Effector CD8-positive, alpha-beta T cell (primary cell): Measurements from ENCODE around the gene LIF.
"Not testable (repeated sequence)": the region's sequence is repeated elsewhere in the genome, so short reads cannot be mapped to it uniquely, and the experiment has no call there.

Experiments used
- DNase-seq: peaks from one replicate; lab custom pipeline; 2025; lab: John Stamatoyannopoulos, UW

Gene LIF

DNA sequence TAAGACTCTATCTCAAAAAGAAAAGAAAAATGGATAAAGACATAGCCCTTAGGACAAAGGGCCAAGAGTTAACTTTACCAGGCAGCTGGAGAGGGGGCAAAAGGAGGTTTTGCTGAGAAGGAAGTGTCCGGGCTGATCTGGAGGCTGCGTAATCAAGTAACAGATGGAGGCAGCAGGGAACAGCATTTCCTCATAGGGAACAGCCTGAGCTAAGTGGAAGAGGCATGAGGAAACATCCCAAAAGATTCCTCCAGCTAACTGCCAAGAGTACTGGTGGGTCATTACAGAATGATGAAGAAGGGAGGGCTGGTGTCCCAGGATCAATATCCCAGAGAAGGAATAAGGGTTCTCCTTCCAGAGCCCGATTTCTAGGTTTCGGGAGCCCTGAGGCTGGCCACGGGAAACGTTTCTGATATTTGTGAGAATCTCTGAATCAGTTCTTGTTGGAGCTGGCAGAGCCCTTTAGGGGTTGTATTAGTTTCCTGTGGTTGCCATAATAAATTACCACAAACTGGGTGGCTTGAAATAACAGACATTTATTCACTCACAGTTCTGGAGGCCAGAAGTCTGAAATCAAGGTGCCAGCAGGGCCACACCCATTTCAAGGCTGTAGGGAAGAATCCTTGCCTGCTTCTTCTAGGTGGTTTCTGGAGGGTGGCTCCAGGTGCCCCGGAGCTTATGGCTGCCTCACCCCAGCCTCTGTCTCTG lies 21.2 kb downstream of the LIF start:
- DNase-seq, result no peak

DNA sequence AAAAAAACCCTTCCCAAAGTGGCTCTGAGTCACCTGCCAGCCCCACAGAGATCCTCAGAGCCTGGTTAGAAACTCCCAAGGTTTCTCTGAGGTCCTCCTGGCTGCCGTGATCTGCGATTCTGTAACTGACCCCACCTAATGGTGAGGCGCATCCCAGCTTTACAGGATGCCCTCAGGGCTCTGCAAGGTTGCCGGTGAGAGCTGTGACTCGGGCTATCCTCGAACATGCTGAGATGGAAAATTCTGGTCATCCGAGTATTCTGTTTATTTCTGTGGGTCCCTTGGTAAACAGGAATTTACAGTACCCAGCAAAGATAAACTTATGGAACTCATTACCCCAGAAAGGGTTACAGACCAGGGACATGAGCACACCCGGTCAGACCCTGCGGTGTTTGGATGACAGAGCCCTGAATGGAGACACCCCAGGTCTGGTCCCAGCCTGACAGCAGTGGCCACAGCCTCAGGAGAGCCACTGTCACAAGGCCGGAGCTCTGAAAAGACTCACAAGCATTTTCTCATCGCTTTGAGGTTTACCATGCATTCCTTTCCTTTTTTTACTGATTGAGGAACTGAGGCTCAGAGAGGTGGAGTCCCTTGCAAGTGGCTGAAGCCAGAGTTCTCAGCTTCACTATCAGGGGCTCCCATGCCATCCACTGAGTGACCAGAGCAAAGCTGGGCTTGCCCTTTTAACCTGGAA lies 22.2 kb downstream of the LIF start:
- DNase-seq, result no peak

DNA sequence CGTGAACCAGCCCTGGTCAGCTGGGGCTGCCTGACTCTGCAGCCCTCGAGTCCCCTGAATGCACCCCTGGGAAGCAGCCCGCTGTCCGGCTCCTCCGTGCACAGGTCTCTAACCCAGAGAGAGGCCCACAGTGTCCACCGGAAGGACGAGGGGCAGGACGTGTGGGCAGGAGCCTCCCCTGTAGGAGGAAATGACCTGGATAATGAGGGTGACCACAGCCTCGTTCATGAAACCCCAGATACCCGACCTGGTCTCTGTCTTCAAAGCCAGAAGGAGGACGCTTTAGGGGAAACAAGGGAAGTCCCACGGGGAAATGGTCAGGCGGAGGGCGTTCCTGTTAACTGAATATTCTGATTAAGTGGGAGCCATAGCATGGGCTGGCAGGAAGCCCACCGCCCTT lies 23.3 kb downstream of the LIF start:
- no peak for DNase-seq

DNA sequence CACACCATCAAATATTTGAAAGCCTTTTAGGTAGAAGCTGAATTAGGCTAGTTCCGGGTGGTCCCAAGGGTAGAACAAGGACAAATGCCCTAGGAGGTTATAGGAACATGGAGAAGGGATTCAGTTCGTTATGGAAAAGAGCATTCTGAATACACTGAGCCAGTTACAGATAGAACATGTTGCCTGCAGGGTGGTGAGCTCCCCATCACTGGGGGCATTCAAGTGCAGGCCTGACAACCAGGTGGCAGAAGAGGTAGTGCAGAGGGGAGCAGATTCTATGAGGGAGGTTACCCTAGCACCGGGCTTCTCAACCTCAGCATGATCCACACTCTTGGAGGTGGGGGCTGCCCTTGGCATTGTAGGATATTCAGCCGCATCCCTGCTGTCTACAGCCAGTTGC lies 24.2 kb downstream of the LIF start:
- no peak for DNase-seq

DNA sequence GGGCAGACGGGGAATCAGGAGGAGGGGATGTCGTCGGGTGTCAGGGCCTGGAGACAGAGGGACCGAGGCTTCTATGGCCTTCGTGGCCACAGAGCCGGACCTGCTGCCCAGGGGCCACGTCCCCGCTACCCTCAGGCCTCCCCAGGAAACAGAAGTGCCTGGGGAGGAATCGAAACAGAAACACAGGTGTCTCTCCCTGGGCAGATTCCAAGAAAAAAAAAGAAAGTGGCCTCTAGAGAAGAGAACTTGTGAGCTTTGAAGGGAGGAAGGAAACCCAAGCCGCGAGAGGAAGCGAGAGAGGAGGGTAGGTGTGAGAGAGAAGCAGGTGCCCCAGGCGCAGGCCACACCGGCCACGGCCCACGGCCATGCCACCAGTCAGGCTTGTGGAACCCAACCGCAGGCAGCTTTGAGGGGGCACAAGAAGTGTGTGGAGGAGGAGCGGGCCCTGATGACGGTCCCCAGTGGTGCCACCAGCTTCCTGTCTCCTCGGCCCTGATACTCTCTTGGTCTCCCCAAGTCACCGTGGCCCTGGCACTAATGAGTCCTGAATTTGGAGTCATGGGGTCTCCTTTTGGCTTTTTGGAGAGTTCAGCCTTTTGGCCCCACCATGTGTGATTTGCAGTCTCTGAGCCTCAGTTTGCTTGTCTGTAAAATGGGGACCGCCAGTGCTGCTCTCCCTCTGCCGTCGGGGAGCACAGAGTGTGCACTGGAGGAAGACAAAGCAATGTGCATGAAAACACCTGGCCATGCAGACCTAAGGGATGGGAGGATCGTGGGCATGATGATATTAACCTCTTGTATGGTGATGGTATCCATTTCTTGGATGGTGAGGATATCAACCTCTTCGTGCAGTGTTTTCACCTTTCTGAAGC lies 25.2 kb downstream of the LIF start:
- DNase-seq, result peak; percentile 22

DNA sequence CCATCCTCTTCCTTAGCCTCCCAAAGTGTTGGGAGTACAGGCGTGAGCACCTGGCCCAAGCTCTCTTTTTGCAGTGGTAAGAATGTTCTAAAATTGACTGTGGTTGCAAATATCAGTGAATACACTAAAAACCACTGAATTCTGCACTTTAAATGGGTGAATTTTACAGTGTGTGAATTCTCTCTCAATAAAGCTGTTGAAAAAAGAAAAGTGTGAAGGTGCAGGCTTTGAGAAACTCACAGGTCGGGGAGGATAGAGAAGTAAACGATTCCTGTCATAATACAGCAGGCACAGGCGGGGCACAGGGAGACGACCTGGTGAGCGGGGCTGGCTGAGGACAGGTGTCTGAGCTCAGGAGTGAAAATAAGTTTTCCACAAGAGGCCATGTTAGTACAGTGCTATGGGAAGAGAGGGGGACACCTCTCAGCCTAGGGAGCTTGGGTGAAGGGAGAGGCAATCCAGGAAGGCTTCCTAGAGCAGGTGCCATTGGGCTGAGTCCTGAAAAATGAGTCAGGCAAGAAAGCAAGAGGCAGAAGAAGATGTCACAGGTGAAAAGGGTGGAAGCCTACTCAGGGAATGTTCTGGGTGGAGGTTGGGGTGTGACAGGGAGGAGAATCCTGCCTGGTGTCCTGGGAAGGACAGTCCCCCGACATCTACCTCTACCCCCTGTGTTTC lies 26.1 kb downstream of the LIF start:
- no peak for DNase-seq

DNA sequence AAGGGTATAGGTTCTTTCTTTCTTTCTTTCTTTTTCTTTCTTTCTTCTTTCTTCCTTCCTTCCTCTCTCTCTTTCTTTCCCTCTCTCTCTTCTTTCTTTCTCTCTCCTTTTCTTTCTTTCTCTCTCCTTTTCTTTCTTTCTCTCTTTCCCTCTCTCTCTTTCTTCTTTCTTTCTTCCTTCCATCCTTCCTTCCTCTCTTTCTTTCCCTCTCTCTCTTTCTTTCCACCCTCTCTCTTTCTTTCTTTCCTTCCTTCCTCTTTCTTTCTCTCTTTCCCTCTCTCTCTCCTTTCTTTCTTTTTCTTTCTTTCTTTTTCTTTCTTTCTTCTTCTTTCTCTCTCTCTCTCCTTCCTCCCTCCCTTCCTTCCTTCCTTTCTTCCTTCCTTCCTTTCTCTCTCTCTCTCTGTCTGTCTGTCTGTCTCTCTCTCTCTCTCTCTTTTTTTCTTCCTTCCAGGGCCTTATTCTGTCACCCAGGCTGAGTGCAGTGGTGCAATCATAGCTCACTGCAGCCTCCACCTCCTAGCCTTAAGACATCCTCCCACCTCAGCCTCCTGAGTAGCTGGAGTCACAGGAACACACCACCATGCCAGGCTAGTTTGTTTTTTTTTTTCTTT lies 26.8 kb downstream of the LIF start:
- DNase-seq, result no peak

DNA sequence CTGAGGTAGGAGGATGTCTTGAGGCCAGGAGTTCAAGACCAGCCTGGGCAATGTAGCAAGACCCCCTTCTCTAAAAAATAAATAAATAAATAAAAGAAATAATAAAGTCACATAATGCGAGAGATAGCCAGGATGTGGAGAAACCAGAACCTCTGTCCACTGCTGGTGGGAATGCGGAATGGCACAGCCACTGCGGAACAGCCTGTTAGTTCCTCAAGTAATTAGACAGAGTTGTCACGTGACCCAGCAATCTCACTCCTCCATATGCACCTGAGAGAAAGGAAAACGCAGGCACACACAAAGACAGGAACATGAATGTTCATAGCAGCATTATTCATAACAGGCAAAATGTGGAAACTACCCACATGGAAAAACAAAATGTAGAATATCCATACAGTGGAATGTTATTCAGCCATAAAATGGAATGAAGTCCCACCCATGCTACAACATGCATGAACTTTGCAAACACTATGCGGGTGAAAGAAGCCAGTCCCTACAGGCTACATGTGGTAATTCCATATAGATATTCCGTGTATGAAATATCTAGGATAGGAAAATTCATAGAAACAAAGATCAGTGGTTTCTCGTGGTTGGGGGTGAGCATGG lies 27.4 kb downstream of the LIF start:
- no peak for DNase-seq

DNA sequence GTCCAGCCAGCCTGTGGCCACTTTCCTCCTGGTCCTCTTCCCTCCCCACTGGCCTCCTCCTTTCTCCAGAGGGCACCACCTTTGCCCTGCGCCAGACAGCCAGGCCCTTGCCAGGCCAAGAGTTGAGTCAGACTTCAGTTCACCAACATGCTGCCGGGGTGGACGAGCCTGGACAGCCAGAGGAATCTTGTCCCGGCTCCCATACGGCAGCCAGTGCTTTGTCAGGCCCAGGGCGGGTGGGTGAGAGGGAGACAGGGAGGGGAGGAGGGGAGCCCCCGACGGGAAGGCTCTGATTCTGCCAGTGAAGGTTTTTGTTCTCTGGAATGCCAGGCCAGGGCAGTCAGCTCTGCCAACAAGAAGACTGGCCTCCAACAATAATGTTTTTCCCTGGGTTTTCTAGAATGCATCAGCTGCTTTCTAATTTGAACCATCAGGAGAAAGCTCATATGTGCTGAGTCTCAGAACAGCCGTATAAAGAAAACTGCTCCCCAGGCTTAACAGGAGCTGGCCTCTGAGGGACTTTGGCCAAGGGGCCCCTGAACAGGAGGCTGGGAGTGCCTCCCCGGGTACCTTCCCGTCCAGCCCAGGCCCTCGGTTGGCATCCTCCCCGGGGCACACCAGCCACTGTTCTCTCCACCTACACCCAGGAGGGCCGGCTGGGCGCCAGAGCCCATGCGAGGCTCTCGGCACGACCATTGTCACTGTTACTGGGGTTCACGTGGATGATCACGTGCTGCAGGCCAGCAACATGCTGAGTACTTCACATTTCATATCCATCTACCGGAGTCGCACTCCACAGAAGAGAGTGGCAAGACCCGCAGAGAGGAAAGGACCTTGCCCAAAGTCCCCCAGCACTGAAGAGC lies 28.6 kb downstream of the LIF start:
- no peak for DNase-seq

DNA sequence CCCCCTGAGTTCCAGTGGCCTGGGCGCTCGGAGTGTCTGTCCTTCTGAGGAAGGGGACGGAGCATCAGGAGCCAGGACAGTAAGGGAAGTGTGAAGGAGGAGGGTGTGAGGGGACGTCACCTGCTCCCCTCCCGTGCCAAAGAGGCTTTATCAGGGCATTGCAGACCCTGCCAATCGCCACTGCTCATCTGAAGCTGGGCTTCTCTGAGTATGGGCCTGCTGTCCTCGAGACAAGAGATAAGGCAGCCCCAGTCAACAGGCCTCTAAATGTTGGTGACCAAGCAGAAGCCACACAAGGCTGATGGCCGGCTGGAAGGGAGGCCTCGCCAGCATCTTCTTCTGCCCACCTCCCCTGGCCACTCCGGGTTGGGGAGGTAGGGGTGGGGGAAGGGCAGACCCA lies 29.8 kb downstream of the LIF start:
- DNase-seq, result no peak

DNA sequence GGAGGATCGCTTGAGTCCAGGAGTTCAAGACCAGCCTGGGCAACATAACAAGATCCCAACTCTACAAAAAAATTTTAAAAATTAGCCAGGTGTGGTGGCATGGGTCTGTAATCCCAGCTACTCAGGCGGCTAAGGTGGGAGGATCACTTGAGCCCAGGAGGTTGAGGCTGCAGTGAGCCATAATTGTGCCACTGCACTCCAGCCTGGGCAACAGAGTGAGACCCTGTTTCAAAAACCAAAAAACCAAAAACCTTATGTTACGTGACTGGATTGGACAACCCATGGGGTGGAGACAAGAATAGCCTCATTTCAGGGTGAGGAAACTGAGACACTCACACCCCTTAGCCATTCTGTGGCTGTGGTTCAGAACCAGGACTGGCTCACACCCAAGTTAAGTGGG lies 30.3 kb downstream of the LIF start:
- DNase-seq, result not testable (repeated sequence)

DNA sequence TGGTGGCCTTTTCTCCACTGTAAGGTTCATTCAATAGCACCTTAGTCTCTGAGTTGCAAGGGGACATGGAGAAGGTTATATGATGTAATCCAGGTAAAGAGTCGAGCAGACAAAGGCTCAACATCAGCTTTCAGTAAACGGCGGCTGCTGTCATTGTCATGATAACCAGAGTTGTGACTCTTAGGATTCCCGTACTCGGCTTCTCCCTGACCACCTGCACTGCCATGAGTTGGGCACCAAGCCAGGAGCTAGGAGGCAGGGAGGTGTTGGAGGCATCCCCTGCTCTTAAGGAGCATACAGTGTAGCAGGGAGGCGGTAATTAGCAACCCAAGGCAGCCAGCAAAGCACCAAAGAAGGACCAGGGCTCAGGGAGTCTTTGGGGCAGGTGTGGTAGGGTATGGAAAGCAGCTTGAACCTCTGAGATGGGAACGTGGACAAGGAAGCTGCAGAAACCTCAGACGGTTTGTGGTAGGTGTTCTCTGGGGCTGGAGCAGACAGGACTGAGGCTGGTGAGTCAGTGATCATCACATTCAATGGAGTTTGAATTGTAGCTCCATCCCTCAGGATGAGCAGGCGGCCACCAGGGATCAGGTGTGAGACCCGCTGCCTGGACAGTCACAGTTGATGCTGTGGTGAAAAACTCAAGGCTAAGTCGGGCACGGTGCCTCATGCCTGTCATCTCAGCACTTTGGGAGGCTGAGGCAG lies 31.7 kb downstream of the LIF start:
- no peak for DNase-seq

DNA sequence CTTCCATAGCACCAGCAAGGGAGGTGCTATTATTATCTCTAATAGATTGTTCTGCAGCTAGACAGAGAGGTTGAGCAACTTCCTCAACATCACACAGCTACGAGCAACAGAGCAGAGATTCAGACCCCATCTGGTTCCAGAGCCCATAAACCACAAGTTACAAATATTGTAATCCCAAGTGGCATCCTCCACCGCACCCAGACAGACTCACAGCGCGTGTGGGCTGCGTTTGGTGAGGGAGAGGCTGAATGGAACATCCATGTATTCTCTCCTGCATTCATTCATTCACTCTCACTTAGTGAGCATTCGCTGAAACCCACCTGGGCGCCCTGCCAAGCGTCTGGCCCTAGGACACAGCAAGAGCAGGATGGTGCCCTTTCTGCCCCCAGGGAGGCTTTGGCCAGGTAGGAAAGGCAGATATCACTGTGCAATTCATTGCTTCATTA lies 33.5 kb downstream of the LIF start:
- no peak for DNase-seq

DNA sequence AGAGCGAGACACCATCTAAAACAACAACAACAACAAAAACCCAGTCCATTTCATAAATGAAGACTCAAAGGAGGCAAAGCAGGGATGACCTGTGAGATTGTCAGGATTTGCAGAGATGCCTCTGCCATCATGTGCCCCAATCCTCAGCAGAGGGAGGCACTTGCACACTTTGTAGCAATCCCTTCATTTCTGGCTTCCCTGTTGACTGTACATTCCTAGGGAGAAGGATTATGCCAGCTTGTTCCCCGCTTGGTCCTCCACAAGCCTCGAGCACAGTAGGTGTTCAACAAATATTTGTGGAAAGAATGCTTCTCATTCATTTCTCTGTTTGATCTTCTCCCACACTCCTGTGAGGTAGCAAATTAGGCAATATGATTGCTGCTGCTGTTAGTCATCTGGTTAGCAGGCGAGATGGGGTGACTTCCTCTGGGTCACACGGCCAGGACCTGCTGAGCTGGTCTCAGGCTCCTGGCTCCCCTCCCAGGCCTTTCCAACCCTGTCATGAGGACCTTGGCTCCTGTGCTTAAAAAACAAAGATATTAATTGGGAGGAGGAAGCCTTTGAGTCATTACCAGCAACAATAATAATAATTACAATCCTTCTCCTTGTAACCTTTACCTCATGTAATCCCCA lies 34.1 kb downstream of the LIF start:
- DNase-seq, result no peak

DNA sequence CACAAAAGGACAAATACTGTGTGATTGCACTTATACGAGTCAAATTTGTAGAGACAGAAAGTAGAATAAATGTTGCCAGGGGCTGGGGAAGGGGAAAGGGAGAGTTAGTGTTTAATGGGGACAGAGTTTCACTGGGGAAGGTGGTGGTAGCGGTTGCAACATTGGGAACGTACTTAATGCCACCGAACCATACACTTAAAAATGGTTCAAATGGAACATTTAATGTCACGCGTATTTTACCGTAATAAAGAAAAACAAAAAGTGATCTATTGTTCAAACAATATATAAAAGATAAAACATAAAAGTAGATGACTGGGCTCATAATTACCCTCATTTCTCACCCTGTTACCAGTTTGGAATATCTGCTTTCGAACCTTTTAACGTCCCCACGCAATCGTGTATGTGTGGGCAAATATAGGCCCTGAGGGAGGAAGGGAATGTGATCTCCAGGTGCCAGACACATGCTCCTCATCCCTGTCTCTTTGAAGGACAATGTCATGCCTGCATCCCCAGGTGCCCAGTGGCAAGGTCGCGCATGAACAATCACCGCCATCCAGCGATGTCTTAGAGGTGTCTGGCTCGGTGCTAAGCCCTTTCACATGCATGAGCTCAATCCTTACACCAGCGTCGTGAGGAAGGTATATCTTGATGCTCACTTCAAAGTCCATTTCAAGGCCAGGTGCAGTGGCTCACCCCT lies 35.3 kb downstream of the LIF start:
- DNase-seq, result no peak

DNA sequence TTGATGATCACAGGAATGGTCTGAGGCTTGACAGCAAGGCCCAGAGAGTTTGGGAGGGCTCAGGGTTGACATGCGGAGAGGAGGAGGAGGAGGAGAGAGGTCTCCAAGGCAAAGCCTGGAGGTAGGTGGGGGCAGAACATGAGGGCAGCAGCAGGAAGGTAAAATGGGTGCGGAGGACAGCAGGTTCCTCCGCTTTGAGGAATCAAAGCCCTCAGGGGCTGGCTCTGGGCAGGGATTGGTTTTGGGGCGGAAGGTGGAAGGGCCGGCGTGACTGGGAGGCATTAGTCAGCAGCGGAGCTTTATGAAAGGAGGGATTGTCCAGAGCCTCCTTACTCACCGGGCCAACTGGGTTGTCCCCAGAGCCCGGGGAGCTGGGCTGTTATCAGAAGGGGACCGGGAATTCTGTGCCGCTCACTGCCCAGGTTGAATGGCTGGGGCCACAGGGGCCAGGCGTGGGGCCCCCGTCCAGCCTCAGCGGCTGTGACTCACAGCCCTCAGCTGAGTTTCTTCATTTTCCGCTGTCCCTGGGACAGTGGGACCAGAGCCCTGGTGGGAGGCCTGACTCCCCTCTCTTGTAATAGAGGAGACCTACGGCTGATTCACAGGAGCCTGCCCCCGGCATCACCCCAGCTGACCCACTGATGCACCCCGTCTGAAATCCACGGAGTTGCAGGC lies 36.2 kb downstream of the LIF start:
- DNase-seq, result no peak

DNA sequence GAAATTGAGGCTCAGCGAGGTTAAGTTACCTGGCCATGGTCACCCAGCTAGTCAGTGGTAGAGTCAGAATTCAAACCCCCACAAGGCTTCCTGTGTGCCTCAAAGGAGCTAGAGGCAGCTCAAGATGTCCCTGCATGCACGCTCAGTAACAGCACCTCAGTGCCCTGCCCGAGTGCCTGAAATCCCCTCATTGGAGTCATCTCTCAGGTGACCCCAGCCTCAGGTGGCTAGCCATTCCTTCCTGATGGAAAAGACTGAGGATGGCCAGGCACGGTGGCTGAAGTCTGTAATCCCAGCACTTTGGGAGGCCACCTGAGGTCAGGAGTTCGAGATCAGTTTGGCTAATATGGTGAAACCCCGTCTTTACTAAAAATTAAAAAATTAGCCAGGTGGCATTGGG lies 36.9 kb downstream of the LIF start:
- no peak for DNase-seq
